Measurements from ENCODE around the gene ISCU.

DNA sequence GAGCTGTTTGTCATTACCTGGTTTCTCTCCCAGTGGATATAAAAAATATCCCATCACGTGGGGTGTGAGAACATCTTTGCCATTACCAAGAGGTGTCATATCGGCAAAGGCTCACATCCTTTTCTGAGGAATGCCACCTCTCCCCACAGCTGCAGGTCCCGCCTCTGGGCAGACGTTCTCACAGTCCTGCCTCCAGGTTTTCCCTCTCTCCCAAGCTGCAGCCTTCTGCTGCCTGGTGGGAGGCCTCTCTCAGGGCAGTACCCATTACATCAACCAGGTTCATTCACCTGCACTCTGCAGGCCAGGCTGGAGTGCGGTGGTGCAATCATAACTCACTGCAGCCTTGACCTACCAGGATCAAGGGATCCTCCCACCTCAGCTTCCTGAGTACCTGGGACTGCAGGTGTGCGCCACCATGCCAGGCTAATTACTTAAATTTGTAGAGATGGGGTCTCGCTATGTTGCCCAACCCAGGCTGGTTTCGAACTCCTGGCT lies 50.4 kb downstream of the ISCU start:
- TF ChIP-seq FOXJ3 (CRISPR knock-in tag; IDR thresholded peaks at IDR 0.05) (no peak), POLR2AphosphoS5 (IDR thresholded peaks at IDR 0.05; ENCODE audit: low read depth, low read length) (no peak), EP300 (IDR thresholded peaks at IDR 0.05; ENCODE audit: borderline replicate concordance in 1 of 2, low read depth in 1 of 2, low read length in 1 of 2) (no peak), TAF1 (IDR thresholded peaks at IDR 0.05; ENCODE audit: borderline replicate concordance, low read depth, low read length) (no peak), RCOR1 (IDR thresholded peaks at IDR 0.05; ENCODE audit: low read length) (no peak), NFIC (IDR thresholded peaks at IDR 0.05; ENCODE audit: borderline replicate concordance) (no peak)
- TF ChIP-seq, protein P1, sequence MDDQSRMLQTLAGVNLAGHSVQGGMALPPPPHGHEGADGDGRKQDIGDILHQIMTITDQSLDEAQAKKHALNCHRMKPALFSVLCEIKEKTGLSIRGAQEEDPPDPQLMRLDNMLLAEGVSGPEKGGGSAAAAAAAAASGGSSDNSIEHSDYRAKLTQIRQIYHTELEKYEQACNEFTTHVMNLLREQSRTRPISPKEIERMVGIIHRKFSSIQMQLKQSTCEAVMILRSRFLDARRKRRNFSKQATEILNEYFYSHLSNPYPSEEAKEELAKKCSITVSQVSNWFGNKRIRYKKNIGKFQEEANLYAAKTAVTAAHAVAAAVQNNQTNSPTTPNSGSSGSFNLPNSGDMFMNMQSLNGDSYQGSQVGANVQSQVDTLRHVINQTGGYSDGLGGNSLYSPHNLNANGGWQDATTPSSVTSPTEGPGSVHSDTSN (IDR thresholded peaks at IDR 0.05): no peak
- TF ChIP-seq, protein P2, sequence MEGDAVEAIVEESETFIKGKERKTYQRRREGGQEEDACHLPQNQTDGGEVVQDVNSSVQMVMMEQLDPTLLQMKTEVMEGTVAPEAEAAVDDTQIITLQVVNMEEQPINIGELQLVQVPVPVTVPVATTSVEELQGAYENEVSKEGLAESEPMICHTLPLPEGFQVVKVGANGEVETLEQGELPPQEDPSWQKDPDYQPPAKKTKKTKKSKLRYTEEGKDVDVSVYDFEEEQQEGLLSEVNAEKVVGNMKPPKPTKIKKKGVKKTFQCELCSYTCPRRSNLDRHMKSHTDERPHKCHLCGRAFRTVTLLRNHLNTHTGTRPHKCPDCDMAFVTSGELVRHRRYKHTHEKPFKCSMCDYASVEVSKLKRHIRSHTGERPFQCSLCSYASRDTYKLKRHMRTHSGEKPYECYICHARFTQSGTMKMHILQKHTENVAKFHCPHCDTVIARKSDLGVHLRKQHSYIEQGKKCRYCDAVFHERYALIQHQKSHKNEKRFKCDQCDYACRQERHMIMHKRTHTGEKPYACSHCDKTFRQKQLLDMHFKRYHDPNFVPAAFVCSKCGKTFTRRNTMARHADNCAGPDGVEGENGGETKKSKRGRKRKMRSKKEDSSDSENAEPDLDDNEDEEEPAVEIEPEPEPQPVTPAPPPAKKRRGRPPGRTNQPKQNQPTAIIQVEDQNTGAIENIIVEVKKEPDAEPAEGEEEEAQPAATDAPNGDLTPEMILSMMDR (IDR thresholded peaks at IDR 0.05): no peak
- TF ChIP-seq, protein P3, sequence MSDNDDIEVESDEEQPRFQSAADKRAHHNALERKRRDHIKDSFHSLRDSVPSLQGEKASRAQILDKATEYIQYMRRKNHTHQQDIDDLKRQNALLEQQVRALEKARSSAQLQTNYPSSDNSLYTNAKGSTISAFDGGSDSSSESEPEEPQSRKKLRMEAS (IDR thresholded peaks at IDR 0.05; ENCODE audit: low read depth): no peak

Data from SK-N-SH (cell line).